ENCODE measurements around the gene CHKB. TPM values are rescaled to one million over a fixed set of nuclear protein-coding genes. Genes with fewer than 3 reads are reported as not detected.

CHKB gene
- total RNA-seq, 4 donors from 2014 or later, result 49.1 to 96.9 (median 67.8) TPM

- intact Hi-C loops (cut with DNase I), result no loop called here
- Histone ChIP-seq H3K4me3 (replicated peaks in 1 of 3) (no peak overlapping the region), H3K4me1 (peaks cover 13 to 29% of the 10 kb centered on the region in 2 donors), H3K27ac (no peak overlapping the region), H3K36me3 (no peaks in the 10 kb centered on the region), H3K27me3 (no peaks in the 10 kb centered on the region), H3K9me3 (no peaks in the 10 kb centered on the region)
- TF ChIP-seq POLR2A (IDR thresholded peaks at IDR 0.05), result no peak
- TF ChIP-seq CTCF (IDR thresholded peaks at IDR 0.05), result no peak
- WGBS, 2 donors, result 87 to 100% methylated on average over 2 to 6 of the region's 23 CpGs
- DNase-seq, result no peak
Observed at GRCh38 chr22:50577697-50577986, 5.0 kb downstream of the CHKB start.

- intact Hi-C loops (cut with DNase I), result no loop called here
- WGBS, 2 donors, result 89 to 91% methylated on average over 17 to 18 of the region's 18 CpGs
- Histone ChIP-seq H3K27ac (no peak overlapping the region), H3K4me3 (replicated peaks in 1 of 3) (no peak overlapping the region), H3K4me1 (peaks cover 13 to 28% of the 10 kb centered on the region in 2 donors), H3K27me3 (no peaks in the 10 kb centered on the region), H3K9me3 (no peaks in the 10 kb centered on the region), H3K36me3 (no peaks in the 10 kb centered on the region)
- TF ChIP-seq CTCF (IDR thresholded peaks at IDR 0.05) (no peak), POLR2A (IDR thresholded peaks at IDR 0.05) (no peak)
- DNase-seq, result no peak
Observed at GRCh38 chr22:50576806-50577696, 5.6 kb downstream of the CHKB start.

GRCh38 chr22:50576070-50576469 is 6.6 kb downstream of the CHKB start:
- no peak for TF ChIP-seq POLR2A (IDR thresholded peaks at IDR 0.05)
- TF ChIP-seq CTCF (IDR thresholded peaks at IDR 0.05), result no peak
- Histone ChIP-seq H3K4me3 (replicated peaks in 1 of 3) (no peak overlapping the region), H3K4me1 (peaks cover 5 to 18% of the 10 kb centered on the region in 2 donors), H3K27me3 (no peaks in the 10 kb centered on the region), H3K36me3 (peaks cover under 1 to 5% of the 10 kb centered on the region in 2 donors), H3K27ac (no peak overlapping the region), H3K9me3 (no peaks in the 10 kb centered on the region)
- WGBS, 2 donors, result 70 to 76% methylated on average over 5 of the region's 5 CpGs
- no peak for DNase-seq
- intact Hi-C loops (cut with DNase I), result no loop called here

GRCh38 chr22:50575426-50575941 is 7.2 kb downstream of the CHKB start:
- DNase-seq, result no peak
- no peak overlapping the region for H3K4me3 ChIP-seq (replicated peaks in 1 of 3)
- TF ChIP-seq POLR2A (IDR thresholded peaks at IDR 0.05), result no peak
- no peak for TF ChIP-seq CTCF (IDR thresholded peaks at IDR 0.05)
- H3K27ac ChIP-seq, result no peak overlapping the region
- H3K4me1 ChIP-seq, result peaks cover 3 to 22% of the 10 kb centered on the region in 2 donors
- 85 to 90% methylated on average over 8 of the region's 8 CpGs for WGBS, 2 donors
- no peaks in the 10 kb centered on the region for H3K27me3 ChIP-seq
- intact Hi-C loops (cut with DNase I), result no loop called here
- H3K9me3 ChIP-seq, result no peaks in the 10 kb centered on the region
- peaks cover 5 to 7% of the 10 kb centered on the region in 2 donors for H3K36me3 ChIP-seq

GRCh38 chr22:50574383-50574755 is 8.3 kb downstream of the CHKB start:
- WGBS, 2 donors, result 96 to 97% methylated on average over 11 of the region's 11 CpGs

More at GRCh38 chr22:50574383-50574755, 8.3 kb downstream of the CHKB start:
- intact Hi-C loops (cut with DNase I), result no loop called here
- DNase-seq, result no peak
- H3K27ac ChIP-seq, result no peak overlapping the region
- peaks cover 5 to 7% of the 10 kb centered on the region in 2 donors for H3K36me3 ChIP-seq
- TF ChIP-seq POLR2A (IDR thresholded peaks at IDR 0.05) (no peak), CTCF (IDR thresholded peaks at IDR 0.05) (no peak)
- no peaks in the 10 kb centered on the region for H3K27me3 ChIP-seq
- H3K4me3 ChIP-seq (replicated peaks in 1 of 3), result no peak overlapping the region
- H3K4me1 ChIP-seq, result peaks cover 12 to 31% of the 10 kb centered on the region in 2 donors
- H3K9me3 ChIP-seq, result no peaks in the 10 kb centered on the region
